ENCODE results near the gene RAB40C. TPM values are rescaled to one million over a fixed set of nuclear protein-coding genes. Genes with fewer than 3 reads are reported as not detected.
A peak's percentile ranks its signal among the peaks of the same experiment; 100 is the strongest.

Gene RAB40C
- total and polyA plus RNA-seq, 3 experiments from 2014 or later: 12.3 to 22.8 (median 13.3) TPM

GRCh38 chr16:588889-589657 lies 793 bp upstream of the RAB40C start:
- no peaks in the 10 kb centered on the region for H3K36me3 ChIP-seq (ENCODE audit: insufficient read depth, low read length)
- no peaks in the 10 kb centered on the region for H3K9me3 ChIP-seq (ENCODE audit: low read length)
- no peaks in the 10 kb centered on the region for H3K27me3 ChIP-seq (ENCODE audit: insufficient read depth, low read length, poor library complexity, severe bottlenecking)
- peaks cover 26% of the 10 kb centered on the region for H3K4me1 ChIP-seq (ENCODE audit: insufficient read depth, low read length)
- ChIA-PET POLR2A (interaction anchor here (0.5 to 2.2 kb wide), 5 partner anchors 19 to 206 kb away, joined by 3 to 7 read pairs (median 3); partner anchors contain the start of genes CAPN15, JMJD8, METTL26 and PIGQ), CTCF (interaction anchor here (1.8 kb wide), 1 partner anchor 10 kb away, joined by 7 read pairs; no protein-coding TSS in a partner anchor)
- peak overlapping the region; percentile 83 for H3K4me3 ChIP-seq (ENCODE audit: low read length)
- Mint-ChIP-seq H3K36me3 (peaks cover 0 to 19% (median 0%) of the 10 kb centered on the region in 3 donors), H3K9me3 (no peaks in the 10 kb centered on the region), H3K4me3 (peak overlapping the region; percentile 88 to 100 (median 97)), H3K4me1 (peaks cover 24 to 48% (median 26%) of the 10 kb centered on the region in 3 donors), H3K27me3 (peaks cover 0 to 4% of the 10 kb centered on the region in 2 donors), H3K27ac (peak overlapping the region; percentile 89 to 100 (median 99))
- peak; percentile 98 to 99 (median 99) for DNase-seq
- peak overlapping the region; percentile 87 for H3K27ac ChIP-seq (ENCODE audit: low read depth, low read length)

- no peaks in the 10 kb centered on the region for H3K27me3 ChIP-seq (ENCODE audit: insufficient read depth, low read length, poor library complexity, severe bottlenecking)
- no peak for DNase-seq
- peaks cover 0 to 23% (median 0%) of the 10 kb centered on the region in 3 donors for H3K36me3 Mint-ChIP-seq
- no peaks in the 10 kb centered on the region for H3K9me3 ChIP-seq (ENCODE audit: low read length)
- peak overlapping the region; percentile 83 to 96 (median 90) for H3K4me3 Mint-ChIP-seq
- no peaks in the 10 kb centered on the region for H3K9me3 Mint-ChIP-seq
- H3K4me1 Mint-ChIP-seq: peaks cover 30 to 58% (median 30%) of the 10 kb centered on the region in 3 donors
- H3K36me3 ChIP-seq (ENCODE audit: insufficient read depth, low read length): no peaks in the 10 kb centered on the region
- H3K27ac Mint-ChIP-seq: peak overlapping the region; percentile 50 to 92 (median 83)
- CTCF ChIA-PET: interaction anchor here (1.0 kb wide), 1 partner anchor 46 kb away, joined by 4 read pairs; the partner anchor contains the start of gene METTL26
- peak overlapping the region; percentile 63 for H3K4me3 ChIP-seq (ENCODE audit: low read length)
- POLR2A ChIA-PET: interaction anchor here (1.2 kb wide), 2 partner anchors 46 to 59 kb away, joined by 4 read pairs; partner anchors contain the start of genes METTL26 and WDR90
- peak overlapping the region; percentile 57 for H3K27ac ChIP-seq (ENCODE audit: low read depth, low read length)
- peaks cover 26% of the 10 kb centered on the region for H3K4me1 ChIP-seq (ENCODE audit: insufficient read depth, low read length)
- H3K27me3 Mint-ChIP-seq: peaks cover 0 to 4% of the 10 kb centered on the region in 2 donors
Observed at GRCh38 chr16:590188-590814, 435 bp downstream of the RAB40C start.

GRCh38 chr16:590815-591200 lies 942 bp downstream of the RAB40C start:
- DNase-seq: no peak
- H3K36me3 Mint-ChIP-seq: peaks cover 0 to 23% (median 0%) of the 10 kb centered on the region in 3 donors
- peak overlapping the region; percentile 63 for H3K4me3 ChIP-seq (ENCODE audit: low read length)
- H3K4me1 Mint-ChIP-seq: peaks cover 30 to 58% (median 30%) of the 10 kb centered on the region in 3 donors
- H3K9me3 ChIP-seq (ENCODE audit: low read length): no peaks in the 10 kb centered on the region
- ChIA-PET POLR2A (interaction anchor here (1.2 kb wide), 2 partner anchors 46 to 59 kb away, joined by 4 read pairs; partner anchors contain the start of genes METTL26 and WDR90), CTCF (interaction anchor here (1.0 kb wide), 1 partner anchor 45 kb away, joined by 4 read pairs; the partner anchor contains the start of gene METTL26)
- peaks cover 26% of the 10 kb centered on the region for H3K4me1 ChIP-seq (ENCODE audit: insufficient read depth, low read length)
- peaks cover 0 to 2% of the 10 kb centered on the region in 2 donors for H3K27me3 Mint-ChIP-seq
- no peaks in the 10 kb centered on the region for H3K36me3 ChIP-seq (ENCODE audit: insufficient read depth, low read length)
- H3K27me3 ChIP-seq (ENCODE audit: insufficient read depth, low read length, poor library complexity, severe bottlenecking): no peaks in the 10 kb centered on the region
- H3K27ac Mint-ChIP-seq: peak overlapping the region; percentile 50 to 92 (median 83)
- peak overlapping the region; percentile 57 for H3K27ac ChIP-seq (ENCODE audit: low read depth, low read length)
- peak overlapping the region; percentile 83 to 96 (median 90) for H3K4me3 Mint-ChIP-seq
- H3K9me3 Mint-ChIP-seq: no peaks in the 10 kb centered on the region

GRCh38 chr16:591231-591630 lies 1.4 kb downstream of the RAB40C start:
- H3K4me1 Mint-ChIP-seq: peaks cover 30 to 60% (median 32%) of the 10 kb centered on the region in 3 donors
- H3K4me3 ChIP-seq (ENCODE audit: low read length): peak overlapping the region; percentile 63
- H3K4me3 Mint-ChIP-seq: peak overlapping the region; percentile 83 to 96 (median 90)
- peaks cover 0 to 1% of the 10 kb centered on the region in 2 donors for H3K27me3 Mint-ChIP-seq
- peaks cover 26% of the 10 kb centered on the region for H3K4me1 ChIP-seq (ENCODE audit: insufficient read depth, low read length)
- POLR2A ChIA-PET: no interaction called here
- H3K36me3 Mint-ChIP-seq: peaks cover 0 to 26% (median 0%) of the 10 kb centered on the region in 3 donors
- H3K27ac Mint-ChIP-seq: peak overlapping the region in 6 of 8 donors; percentile 80 to 92 (median 84)
- H3K27ac ChIP-seq (ENCODE audit: low read depth, low read length): no peak overlapping the region
- no peaks in the 10 kb centered on the region for H3K9me3 Mint-ChIP-seq
- no peaks in the 10 kb centered on the region for H3K27me3 ChIP-seq (ENCODE audit: insufficient read depth, low read length, poor library complexity, severe bottlenecking)
- H3K36me3 ChIP-seq (ENCODE audit: insufficient read depth, low read length): no peaks in the 10 kb centered on the region
- CTCF ChIA-PET: no interaction called here
- H3K9me3 ChIP-seq (ENCODE audit: low read length): no peaks in the 10 kb centered on the region
- DNase-seq: no peak

- ChIA-PET CTCF (no interaction called here), POLR2A (no interaction called here)
- DNase-seq: no peak
- Mint-ChIP-seq H3K27ac (peak overlapping the region in 2 of 8 donors; percentile 90 to 92), H3K27me3 (peaks cover 0 to 1% of the 10 kb centered on the region in 2 donors), H3K4me3 (peak overlapping the region; percentile 32 to 96 (median 86)), H3K36me3 (peaks cover 0 to 33% (median 0%) of the 10 kb centered on the region in 3 donors), H3K9me3 (no peaks in the 10 kb centered on the region), H3K4me1 (peaks cover 30 to 64% (median 33%) of the 10 kb centered on the region in 3 donors)
- no peak overlapping the region for H3K27ac ChIP-seq (ENCODE audit: low read depth, low read length)
- H3K27me3 ChIP-seq (ENCODE audit: insufficient read depth, low read length, poor library complexity, severe bottlenecking): no peaks in the 10 kb centered on the region
- H3K36me3 ChIP-seq (ENCODE audit: insufficient read depth, low read length): no peaks in the 10 kb centered on the region
- H3K9me3 ChIP-seq (ENCODE audit: low read length): no peaks in the 10 kb centered on the region
- H3K4me1 ChIP-seq (ENCODE audit: insufficient read depth, low read length): peaks cover 24% of the 10 kb centered on the region
- H3K4me3 ChIP-seq (ENCODE audit: low read length): no peak overlapping the region
Observed at GRCh38 chr16:591892-592517, 2.1 kb downstream of the RAB40C start.

- Mint-ChIP-seq H3K36me3 (peaks cover 0 to 33% (median 0%) of the 10 kb centered on the region in 3 donors), H3K27me3 (peaks cover 0 to 1% of the 10 kb centered on the region in 2 donors), H3K9me3 (no peaks in the 10 kb centered on the region), H3K4me3 (peak overlapping the region in 3 of 7 donors; percentile 20 to 48 (median 45)), H3K4me1 (peaks cover 30 to 62% (median 31%) of the 10 kb centered on the region in 3 donors), H3K27ac (peak overlapping the region in 2 of 8 donors; percentile 73 to 92)
- H3K27ac ChIP-seq (ENCODE audit: low read depth, low read length): no peak overlapping the region
- no peak overlapping the region for H3K4me3 ChIP-seq (ENCODE audit: low read length)
- ChIA-PET POLR2A (no interaction called here), CTCF (interaction anchor here (1.1 kb wide), 1 partner anchor 75 kb away, joined by 3 read pairs; the partner anchor contains the start of gene RHOT2)
- no peak for DNase-seq
- no peaks in the 10 kb centered on the region for H3K27me3 ChIP-seq (ENCODE audit: insufficient read depth, low read length, poor library complexity, severe bottlenecking)
- peaks cover 17% of the 10 kb centered on the region for H3K4me1 ChIP-seq (ENCODE audit: insufficient read depth, low read length)
- no peaks in the 10 kb centered on the region for H3K36me3 ChIP-seq (ENCODE audit: insufficient read depth, low read length)
- no peaks in the 10 kb centered on the region for H3K9me3 ChIP-seq (ENCODE audit: low read length)
Observed at GRCh38 chr16:592518-593306, 2.8 kb downstream of the RAB40C start.

GRCh38 chr16:593406-593805 lies 3.5 kb downstream of the RAB40C start:
- no peak overlapping the region for H3K27ac ChIP-seq (ENCODE audit: low read depth, low read length)
- no peaks in the 10 kb centered on the region for H3K27me3 ChIP-seq (ENCODE audit: insufficient read depth, low read length, poor library complexity, severe bottlenecking)
- Mint-ChIP-seq H3K9me3 (no peaks in the 10 kb centered on the region), H3K27ac (peak overlapping the region in 3 of 8 donors; percentile 61 to 71 (median 68)), H3K27me3 (peaks cover 0 to 1% of the 10 kb centered on the region in 2 donors), H3K4me3 (peak overlapping the region in 3 of 7 donors; percentile 45 to 83 (median 51)), H3K36me3 (peaks cover 0 to 33% (median 0%) of the 10 kb centered on the region in 3 donors), H3K4me1 (peaks cover 29 to 56% (median 30%) of the 10 kb centered on the region in 3 donors)
- POLR2A ChIA-PET: no interaction called here
- no peaks in the 10 kb centered on the region for H3K9me3 ChIP-seq (ENCODE audit: low read length)
- no peak for DNase-seq
- no peaks in the 10 kb centered on the region for H3K36me3 ChIP-seq (ENCODE audit: insufficient read depth, low read length)
- no peak overlapping the region for H3K4me3 ChIP-seq (ENCODE audit: low read length)
- CTCF ChIA-PET: interaction anchor here (1.1 kb wide), 1 partner anchor 74 kb away, joined by 3 read pairs; the partner anchor contains the start of gene RHOT2
- H3K4me1 ChIP-seq (ENCODE audit: insufficient read depth, low read length): peaks cover 10% of the 10 kb centered on the region
